H1 (cell line): ENCODE measurements around the gene C1QL1. TPM values are rescaled to one million over a fixed set of nuclear protein-coding genes. Genes with fewer than 3 reads are reported as not detected.
A peak's percentile ranks its signal among the peaks of the same experiment; 100 is the strongest.

ENCODE experiments used
- CTCF ChIA-PET: fragments of 300-600 bp; sonication (Branson Sonifier 250); formaldehyde crosslinking; loops from one replicate; lab custom pipeline; 2021; ENCODE audit not compliant: partially characterized antibody; lab: Charles Lee
- POLR2A ChIA-PET: fragments of 300-600 bp; sonication (Branson Sonifier 250); formaldehyde crosslinking; loops from one replicate; lab custom pipeline; 2021; ENCODE audit warnings: inconsistent platforms; ENCODE audit not compliant: partially characterized antibody; lab: Charles Lee
- DNase-seq, 2 experiments: peaks; one replicate each; pipeline versions ENCODE4 v3.0.0 to v3.0.0-alpha.2; 2010 to 2022; ENCODE audit warnings: low spot score in 2 of 2, low read depth in 1 of 2, mixed read lengths in 1 of 2
- FAIRE-seq: peaks from 2 replicates; lab custom pipeline; 2011; peaks lifted over from hg19 to GRCh38; lab: Jason Lieb, UNC
- H2AFZ ChIP-seq: 2 replicates; pipeline ENCODE4 v1.8.1; 2012; ENCODE audit warnings: low read length, inconsistent platforms
- H2AK5ac ChIP-seq: 2 replicates; pipeline ENCODE4 v1.6.1; 2013; ENCODE audit warnings: low read depth, low read length
- H2BK120ac ChIP-seq: replicated peaks from 2 replicates; pipeline ENCODE3; 2013; ENCODE audit warnings: low read depth, low read length, inconsistent platforms
- H2BK12ac ChIP-seq: 2 replicates; pipeline ENCODE4 v1.6.1; 2013; ENCODE audit warnings: low read depth, low read length
- H2BK15ac ChIP-seq: 2 replicates; pipeline ENCODE4 v1.6.1; 2013; ENCODE audit warnings: low read length
- H2BK20ac ChIP-seq: 2 replicates; pipeline ENCODE4 v1.6.1; 2013; ENCODE audit warnings: low read length
- H2BK5ac ChIP-seq: 2 replicates; pipeline ENCODE4 v1.6.1; 2013; ENCODE audit warnings: low read depth, low read length
- H3K14ac ChIP-seq: 2 replicates; pipeline ENCODE4 v1.6.1; 2013; ENCODE audit warnings: inconsistent platforms; ENCODE audit not compliant: insufficient read length
- H3K18ac ChIP-seq: 2 replicates; pipeline ENCODE4 v1.6.1; 2013; ENCODE audit warnings: low read length; ENCODE audit errors: extremely low read depth
- H3K23ac ChIP-seq: 2 replicates; pipeline ENCODE4 v1.6.1; 2013; ENCODE audit warnings: inconsistent platforms; ENCODE audit not compliant: insufficient read length
- H3K23me2 ChIP-seq: 2 replicates; pipeline ENCODE4 v1.6.1; 2013; ENCODE audit warnings: low read depth, low read length
- H3K27ac ChIP-seq: 2 replicates; pipeline ENCODE4 v1.6.1; 2011; ENCODE audit warnings: low read depth, low read length, inconsistent platforms
- H3K27me3 ChIP-seq, 4 experiments: replicated peaks in 1 of 4; 1 replicate in 1 of 4; 2 replicates in 3 of 4; pipeline versions ENCODE4 v1.6.1 to v1.8.1; 2011 to 2013; ENCODE audit warnings: low read length in 3 of 4, mild to moderate bottlenecking in 3 of 4, inconsistent platforms in 2 of 4, mixed read lengths in 2 of 4, moderate library complexity in 1 of 4; ENCODE audit not compliant: control insufficient read depth in 3 of 4, insufficient read depth in 3 of 4; ENCODE audit errors: extremely low read depth in 1 of 4
- H3K36me3 ChIP-seq, 4 experiments: 2 replicates each; pipeline versions ENCODE4 v1.6.1 to v1.8.1; 2011 to 2013; ENCODE audit warnings: mild to moderate bottlenecking in 4 of 4, low read length in 3 of 4, moderate library complexity in 2 of 4, control low read depth in 1 of 4, inconsistent platforms in 1 of 4; ENCODE audit not compliant: insufficient read depth in 4 of 4, control insufficient read depth in 2 of 4
- H3K4ac ChIP-seq: replicated peaks from 2 replicates; pipeline ENCODE3; 2013; ENCODE audit warnings: low read length, low read depth, mixed read lengths, inconsistent platforms; ENCODE audit not compliant: insufficient read length
- H3K4me1 ChIP-seq, 4 experiments: replicated peaks in 1 of 4; 1 replicate in 1 of 4; 2 replicates in 3 of 4; pipeline versions ENCODE4 v1.6.1 to v1.8.1; 2011 to 2013; ENCODE audit warnings: low read length in 3 of 4, inconsistent platforms in 2 of 4, mixed read lengths in 1 of 4; ENCODE audit not compliant: insufficient read depth in 4 of 4, control insufficient read depth in 3 of 4
- H3K4me2 ChIP-seq, 2 experiments: 2 replicates each; pipeline versions ENCODE4 v1.6.1 to v1.8.1; 2011 to 2013; ENCODE audit warnings: low read depth in 2 of 2, low read length in 2 of 2, control low read depth in 1 of 2, inconsistent platforms in 1 of 2, mild to moderate bottlenecking in 1 of 2; ENCODE audit not compliant: insufficient read depth in 1 of 2
- H3K4me3 ChIP-seq, 4 experiments: fragments of 200-600, 300-600 bp in 1 of 4; sonication (generic), shearing (Covaris generic), sonication (Bioruptor Twin) in 1 of 4; 2 replicates each; pipeline versions ENCODE4 v1.5.1 to v1.8.1; 2011 to 2016; ENCODE audit warnings: low read length in 4 of 4, low read depth in 3 of 4, control low read depth in 2 of 4, inconsistent platforms in 2 of 4, mild to moderate bottlenecking in 2 of 4, mixed read lengths in 1 of 4, moderate library complexity in 1 of 4; ENCODE audit not compliant: insufficient read depth in 2 of 4; ENCODE audit errors: extremely low read depth in 1 of 4
- H3K56ac ChIP-seq: replicated peaks from 2 replicates; pipeline ENCODE3; 2013; ENCODE audit warnings: low read depth, mild to moderate bottlenecking, mixed read lengths, low read length, inconsistent platforms; ENCODE audit not compliant: insufficient read length
- H3K79me1 ChIP-seq: 2 replicates; pipeline ENCODE4 v1.6.1; 2013; ENCODE audit warnings: low read depth, low read length, control low read depth
- H3K79me2 ChIP-seq, 2 experiments: 2 replicates each; pipeline versions ENCODE4 v1.6.1 to v1.8.1; 2012 to 2013; ENCODE audit warnings: low read length in 2 of 2, mild to moderate bottlenecking in 2 of 2, inconsistent platforms in 1 of 2; ENCODE audit not compliant: insufficient read depth in 2 of 2, control insufficient read depth in 1 of 2
- H3K9ac ChIP-seq, 4 experiments: replicated peaks in 1 of 4; 1 replicate in 1 of 4; 2 replicates in 3 of 4; pipeline versions ENCODE4 v1.6.1 to v1.8.1; 2011 to 2013; ENCODE audit warnings: low read depth in 3 of 4, low read length in 3 of 4, control low read depth in 2 of 4, mild to moderate bottlenecking in 2 of 4, moderate library complexity in 2 of 4, inconsistent platforms in 1 of 4; ENCODE audit errors: extremely low read depth in 1 of 4
- H3K9me3 ChIP-seq, 2 experiments: 2 replicates each; pipeline versions ENCODE4 v1.6.1 to v1.8.1; 2012 to 2013; ENCODE audit warnings: mild to moderate bottlenecking in 2 of 2, moderate library complexity in 2 of 2, control low read depth in 1 of 2, inconsistent platforms in 1 of 2, low read depth in 1 of 2, low read length in 1 of 2, mixed read lengths in 1 of 2; ENCODE audit not compliant: insufficient read depth in 2 of 2
- H4K20me1 ChIP-seq, 2 experiments: replicated peaks in 1 of 2; 2 replicates each; pipeline versions ENCODE3 to v1.8.1; 2011 to 2013; ENCODE audit warnings: inconsistent platforms in 2 of 2, low read length in 2 of 2, mild to moderate bottlenecking in 1 of 2; ENCODE audit not compliant: insufficient read depth in 2 of 2, control insufficient read depth in 1 of 2
- H4K5ac ChIP-seq: 2 replicates; pipeline ENCODE4 v1.6.1; 2013; ENCODE audit warnings: low read length, low read depth, mixed read lengths, inconsistent platforms; ENCODE audit not compliant: insufficient read length
- H4K8ac ChIP-seq: 2 replicates; pipeline ENCODE4 v1.8.0; 2013; ENCODE audit warnings: mild to moderate bottlenecking, moderate library complexity, low read length, inconsistent platforms; ENCODE audit not compliant: insufficient read depth; ENCODE audit errors: extremely low read depth
- H4K91ac ChIP-seq: replicated peaks from 2 replicates; pipeline ENCODE3; 2013; ENCODE audit warnings: low read length, mixed read lengths, inconsistent platforms; ENCODE audit not compliant: insufficient read length
- CBX8 ChIP-seq: fragments of 300-800, 300-1000 bp; sonication (generic); IDR thresholded peaks from 2 replicates; pipeline ENCODE4 v1.7.1; 2016; ENCODE audit warnings: low read depth, low read length, borderline replicate concordance
- CTCF ChIP-seq, 3 experiments: IDR thresholded peaks; 1 replicate in 2 of 3; 2 replicates in 1 of 3; pipeline versions ENCODE4 v1.5.1 to v1.6.1; 2011; ENCODE audit warnings: low read length in 3 of 3, mild to moderate bottlenecking in 3 of 3, inconsistent platforms in 2 of 3, low read depth in 1 of 3, moderate library complexity in 1 of 3; ENCODE audit not compliant: insufficient read depth in 1 of 3; ENCODE audit errors: control extremely low read depth in 1 of 3
- JUN ChIP-seq: IDR thresholded peaks from 2 replicates; pipeline ENCODE4 v1.6.1; 2011; ENCODE audit warnings: low read depth, mild to moderate bottlenecking, improper control_type of control experiment, low read length
- JUND ChIP-seq: IDR thresholded peaks from 2 replicates; pipeline ENCODE4 v1.6.1; 2011; ENCODE audit warnings: mild to moderate bottlenecking, improper control_type of control experiment, low read length
- KDM1A ChIP-seq: fragments of 200-600, 300-600 bp; sonication (generic); IDR thresholded peaks from 2 replicates; pipeline ENCODE4 v1.7.1; 2016; ENCODE audit warnings: mild to moderate bottlenecking, low read length, borderline replicate concordance
- SP1 ChIP-seq: IDR thresholded peaks from 2 replicates; pipeline ENCODE4 v1.6.1; 2011; ENCODE audit warnings: low read depth, low read length
- SP4 ChIP-seq: IDR thresholded peaks from 2 replicates; pipeline ENCODE4 v1.6.1; 2012; ENCODE audit warnings: low read length, inconsistent platforms
- USF2 ChIP-seq: IDR thresholded peaks from 2 replicates; pipeline ENCODE4 v1.6.1; 2011; ENCODE audit warnings: low read length, improper control_type of control experiment
- WGBS, 2 experiments: shearing (Covaris generic) in 1 of 2; methylation state at CpG; one replicate each; pipeline versions ENCODE4 v1.1.6 to v1.1.7; 2013 to 2015; ENCODE audit warnings: low lambda C conversion rate in 2 of 2, mixed read lengths in 2 of 2, inconsistent platforms in 1 of 2, low coverage in 1 of 2, missing lambda C conversion rate in 1 of 2; ENCODE audit not compliant: insufficient replicate concordance in 2 of 2, insufficient coverage in 1 of 2, insufficient read length in 1 of 2; ENCODE audit errors: extremely low coverage in 1 of 2, missing lambda C conversion rate in 1 of 2; 5-methylcytosine and 5-hydroxymethylcytosine counted together
- polyA plus RNA-seq, 7 experiments: library from polyadenylated mRNA; depleted of rRNA in 3 of 7; stranded (reverse) in 5 of 7; unstranded in 2 of 7; fragments of >200 nt in 5 of 7; fragments of 200-250 nt in 2 of 7; gene quantifications; 1 replicate in 5 of 7; 2 replicates in 1 of 7; 4 replicates in 1 of 7; pipeline versions ENCODE4 v1.2.1 to v1.2.3, GENCODE V29; 2011 to 2013; ENCODE audit warnings: missing spikeins in 2 of 7, mixed read lengths in 2 of 7
- total RNA-seq: library from RNA; stranded (reverse); fragmentation: NEBNext Ultra II Directional; extraction: Animal tissue kit (Norgen Biotek cat#: 25700); gene quantifications from 2 replicates; pipeline ENCODE4 v1.2.1, GENCODE V29; 2021

C1QL1 gene
- total and polyA plus RNA-seq, 2 of the 8 experiments (the other 6 are each of a cell fraction or from before 2014, with no cell fraction given) = 7.6 to 10.5 TPM

- no peaks in the 10 kb centered on the region for H3K79me2 ChIP-seq
- H4K91ac ChIP-seq = no peak overlapping the region
- 0 out of 8 replicates have a peak overlapping the region, but pooled peaks of 1 of the 4 experiments have one; percentile 10 for H3K4me3 ChIP-seq
- H3K4me2 ChIP-seq = no peak overlapping the region
- H3K27ac ChIP-seq = no peak overlapping the region
- H4K5ac ChIP-seq = no peak overlapping the region
- no peaks in the 10 kb centered on the region; the same call in 1 of the 2 replicates for H3K23me2 ChIP-seq
- WGBS, 2 experiments = 30% methylated on average over 9 of the region's 9 CpGs; no CpG with 5 or more reads in 1 of the 2 experiments
- DNase-seq = peak; percentile 56 to 80
- H2AFZ ChIP-seq = no peak overlapping the region
- H3K4ac ChIP-seq = no peak overlapping the region
- H2BK15ac ChIP-seq = peak overlapping the region; percentile 99
- H2BK5ac ChIP-seq = no peak overlapping the region; the same call in 1 of the 2 replicates
- CTCF ChIA-PET = interaction anchor here (0.6 to 13.0 kb wide), 41 partner anchors 9 to 278 kb away, joined by 3 to 243 read pairs (median 5); partner anchors contain the start of genes C1QL1 and KIF18B
- H3K23ac ChIP-seq = no peak overlapping the region
- H2BK120ac ChIP-seq = no peak overlapping the region
- H3K9me3 ChIP-seq = no peaks in the 10 kb centered on the region
- H2AK5ac ChIP-seq = no peak overlapping the region
- H3K18ac ChIP-seq = 0 out of 2 replicates have a peak overlapping the region, but pooled peaks have one; percentile 3
- peak overlapping the region; percentile 55; the same call in 1 of the 2 replicates for H2BK12ac ChIP-seq
- no peak overlapping the region; the same call in 1 of the 2 replicates for H4K8ac ChIP-seq
- no peak overlapping the region for H3K14ac ChIP-seq
- no peak overlapping the region for H3K9ac ChIP-seq
- FAIRE-seq = peak; percentile 78
- H3K79me1 ChIP-seq = no peaks in the 10 kb centered on the region
- H2BK20ac ChIP-seq = peak overlapping the region; percentile 93; the same call in 1 of the 2 replicates
- POLR2A ChIA-PET = interaction anchor here (0.8 to 5.3 kb wide), 10 partner anchors 10 to 228 kb away, joined by 3 to 25 read pairs (median 6); partner anchors contain the start of genes ACBD4 and HEXIM1
- no peak overlapping the region for H3K56ac ChIP-seq
- H4K20me1 ChIP-seq = no peaks in the 10 kb centered on the region
- no peaks in the 10 kb centered on the region for H3K27me3 ChIP-seq
- no peaks in the 10 kb centered on the region for H3K36me3 ChIP-seq
- peaks cover 6 to 15% (median 9%) of the 10 kb centered on the region in 4 experiments for H3K4me1 ChIP-seq
- TF ChIP-seq SP4 = no peak
- TF ChIP-seq SP1 = 0 out of 2 replicates have a peak, but pooled peaks have one; percentile 5
- peak; percentile 93 to 96 (median 96) for TF ChIP-seq CTCF (IDR thresholded peaks at IDR 0.05; ENCODE audit: control extremely low read depth in 1 of 3, insufficient read depth in 1 of 3, low read depth in 1 of 3, low read length in 3 of 3)
- TF ChIP-seq JUND = no peak
- peak; percentile 54; the same call in 1 of the 2 replicates for TF ChIP-seq KDM1A
- no peak for TF ChIP-seq JUN
- TF ChIP-seq CBX8 = no peak
- peak; percentile 16; the same call in 1 of the 2 replicates for TF ChIP-seq USF2
Observed at GRCh38 chr17:44919885-44920564, 48.1 kb downstream of the C1QL1 start.
